ENCODE results near the gene CFAP70. TPM values are rescaled to one million over a fixed set of nuclear protein-coding genes. Genes with fewer than 3 reads are reported as not detected.

Gene CFAP70
- total and polyA plus RNA-seq, 2 of the 8 experiments (the other 6 are each of a cell fraction or from before 2014, with no cell fraction given), result 0.21 to 0.30 TPM

GRCh38 chr10:73207883-73208282 is 150.8 kb downstream of the CFAP70 start:
- H3K4ac ChIP-seq (replicated peaks; ENCODE audit: insufficient read length, low read depth, low read length), result no peak overlapping the region
- H2BK120ac ChIP-seq (replicated peaks; ENCODE audit: low read depth, low read length), result no peak overlapping the region
- H3K36me3 ChIP-seq (ENCODE audit: control insufficient read depth in 2 of 4, insufficient read depth in 4 of 4, low read length in 3 of 4), result peaks cover 0 to 6% (median 1%) of the 10 kb centered on the region in 4 experiments; a peak in 2 of 8 replicates
- H2BK15ac ChIP-seq (ENCODE audit: low read length), result no peak overlapping the region
- H3K23me2 ChIP-seq (ENCODE audit: low read depth, low read length), result no peaks in the 10 kb centered on the region
- H3K9ac ChIP-seq (replicated peaks in 1 of 4; ENCODE audit: extremely low read depth in 1 of 4, low read depth in 3 of 4, low read length in 3 of 4), result no peak overlapping the region
- no peaks in the 10 kb centered on the region for H3K79me2 ChIP-seq (ENCODE audit: control insufficient read depth in 1 of 2, insufficient read depth in 2 of 2, low read length in 2 of 2)
- no peak overlapping the region for H3K18ac ChIP-seq (ENCODE audit: extremely low read depth, low read length)
- H3K27me3 ChIP-seq (replicated peaks in 1 of 4; ENCODE audit: control insufficient read depth in 3 of 4, extremely low read depth in 1 of 4, insufficient read depth in 3 of 4, low read length in 3 of 4), result no peaks in the 10 kb centered on the region
- no peak overlapping the region for H3K23ac ChIP-seq (ENCODE audit: insufficient read length)
- H3K79me1 ChIP-seq (ENCODE audit: low read depth, low read length), result no peaks in the 10 kb centered on the region
- ChIA-PET CTCF (ENCODE audit: partially characterized antibody) (interaction anchor here (1.5 to 2.0 kb wide), 2 partner anchors 11 to 39 kb away, joined by 3 to 8 read pairs; no protein-coding TSS in a partner anchor), POLR2A (ENCODE audit: partially characterized antibody) (interaction anchor here (0.6 to 1.6 kb wide), 2 partner anchors 29 to 39 kb away, joined by 3 to 6 read pairs; partner anchors contain the start of gene DNAJC9)
- H3K4me2 ChIP-seq (ENCODE audit: insufficient read depth in 1 of 2, low read depth in 2 of 2, low read length in 2 of 2), result no peak overlapping the region
- no peak for TF ChIP-seq RNF2 (IDR thresholded peaks at IDR 0.05; ENCODE audit: borderline replicate concordance, low read depth, low read length, missing control alignments, poor library complexity, severe bottlenecking)
- TF ChIP-seq SP4 (IDR thresholded peaks at IDR 0.05; ENCODE audit: low read length), result no peak
- no peak for TF ChIP-seq CTBP2 (IDR thresholded peaks at IDR 0.05; ENCODE audit: borderline replicate concordance, insufficient read depth, insufficient read length, low read length)
- TF ChIP-seq POLR2A (IDR thresholded peaks at IDR 0.05; ENCODE audit: control extremely low read depth in 1 of 2, low read depth in 2 of 2, low read length in 2 of 2), result no peak
- TF ChIP-seq TBP (IDR thresholded peaks at IDR 0.05; ENCODE audit: low read depth, low read length), result no peak
- TF ChIP-seq POLR2AphosphoS5 (IDR thresholded peaks at IDR 0.05; ENCODE audit: low read depth, low read length), result no peak
- no peak for TF ChIP-seq TCF12 (IDR thresholded peaks at IDR 0.05; ENCODE audit: low read depth, low read length)
- no peak for TF ChIP-seq TAF1 (IDR thresholded peaks at IDR 0.05; ENCODE audit: low read depth, low read length)
- TF ChIP-seq EZH2 (IDR thresholded peaks at IDR 0.05; ENCODE audit: low read depth, low read length, severe bottlenecking), result no peak
- TF ChIP-seq GTF2F1 (IDR thresholded peaks at IDR 0.05; ENCODE audit: borderline replicate concordance, low read depth, low read length), result no peak
- TF ChIP-seq TEAD4 (IDR thresholded peaks at IDR 0.05; ENCODE audit: low read depth, low read length), result no peak
- no peak for TF ChIP-seq MAFK (IDR thresholded peaks at IDR 0.05; ENCODE audit: low read depth, low read length)
- no peaks in the 10 kb centered on the region for H3K4me1 ChIP-seq (replicated peaks in 1 of 4; ENCODE audit: control insufficient read depth in 3 of 4, insufficient read depth in 4 of 4, low read length in 3 of 4)
- no peaks in the 10 kb centered on the region for H4K20me1 ChIP-seq (replicated peaks in 1 of 2; ENCODE audit: control insufficient read depth in 1 of 2, insufficient read depth in 2 of 2, low read length in 2 of 2)
- H2BK12ac ChIP-seq (ENCODE audit: low read depth, low read length), result no peak overlapping the region
- H3K14ac ChIP-seq (ENCODE audit: insufficient read length), result no peak overlapping the region
- no peak overlapping the region for H4K5ac ChIP-seq (ENCODE audit: insufficient read length, low read depth, low read length)
- H4K8ac ChIP-seq (ENCODE audit: extremely low read depth, insufficient read depth, low read length), result no peak overlapping the region
- no peak overlapping the region for H3K4me3 ChIP-seq (ENCODE audit: extremely low read depth in 1 of 4, insufficient read depth in 2 of 4, low read depth in 3 of 4, low read length in 4 of 4)
- 87% methylated on average over 2 of the region's 2 CpGs; no CpG with 5 or more reads in 1 of the 2 experiments for WGBS, 2 experiments (ENCODE audit: extremely low coverage in 1 of 2, insufficient coverage in 1 of 2, insufficient read length in 1 of 2, insufficient replicate concordance in 2 of 2, low coverage in 1 of 2, low lambda C conversion rate in 2 of 2, missing lambda C conversion rate in 1 of 2)
- no peak overlapping the region for H4K91ac ChIP-seq (replicated peaks; ENCODE audit: insufficient read length, low read length)
- peaks cover 19 to 25% of the 10 kb centered on the region in 2 experiments for H3K9me3 ChIP-seq (ENCODE audit: insufficient read depth in 2 of 2, low read depth in 1 of 2, low read length in 1 of 2)
- H2BK20ac ChIP-seq (ENCODE audit: low read length), result no peak overlapping the region
- no peak overlapping the region for H3K27ac ChIP-seq (ENCODE audit: low read depth, low read length)
- H3K56ac ChIP-seq (replicated peaks; ENCODE audit: insufficient read length, low read depth, low read length), result no peak overlapping the region
- no peak for DNase-seq (ENCODE audit: low read depth in 1 of 2, low spot score in 2 of 2)
- H2AFZ ChIP-seq (ENCODE audit: low read length), result no peak overlapping the region
- H2AK5ac ChIP-seq (ENCODE audit: low read depth, low read length), result no peak overlapping the region
- no peak overlapping the region for H2BK5ac ChIP-seq (ENCODE audit: low read depth, low read length)
- no peak for FAIRE-seq
